A673 (cell line): ENCODE data around the gene GPC6.

Source experiments
- EZH2 ChIP-seq: fragments of 200-600 bp; sonication (generic); IDR thresholded peaks from 2 replicates; pipeline ENCODE4 v1.6.1; 2017; ENCODE audit warnings: borderline replicate concordance, low read depth, mild to moderate bottlenecking, mixed read lengths, antibody characterized with exemption, low read length; ENCODE audit not compliant: poor library complexity, severe bottlenecking
- TF ChIP-seq, protein P1 (sequence below): fragments of 300-800, 200-600 bp; sonication (generic); conservative IDR thresholded peaks from 2 replicates; pipeline ENCODE4 v1.5.1; 2017; ENCODE audit warnings: low read depth, mild to moderate bottlenecking, antibody characterized with exemption, low read length, moderate library complexity, mixed read lengths

DNA sequence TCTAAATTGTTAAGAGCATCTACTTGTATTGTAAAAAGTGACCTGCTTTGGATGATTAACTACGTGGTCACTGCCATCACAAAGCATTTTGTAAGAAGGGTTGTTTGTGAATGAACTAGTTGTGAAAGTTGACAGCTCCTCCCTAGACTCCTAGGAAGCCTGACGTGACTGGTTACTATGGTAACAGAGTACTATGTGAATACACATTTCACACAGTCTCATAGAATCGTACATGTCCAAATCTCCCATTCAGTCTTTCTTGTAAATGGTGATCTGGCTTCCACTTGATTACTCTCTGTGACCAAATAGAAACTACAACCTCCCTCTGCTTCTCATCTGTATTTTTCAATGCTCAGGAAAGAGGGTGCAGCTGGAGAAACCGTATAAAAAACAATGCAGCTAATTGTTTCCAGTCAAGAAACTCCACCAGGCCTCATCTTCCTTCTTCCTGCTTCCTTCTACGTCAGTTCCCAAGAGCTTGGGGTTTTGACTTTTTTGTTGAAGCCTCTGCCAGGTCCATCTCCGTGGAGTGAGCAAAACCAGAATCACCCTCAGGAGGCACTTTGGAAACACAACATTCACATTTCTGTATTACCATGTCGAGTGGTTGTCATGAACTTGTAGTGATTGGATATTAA lies 83.4 kb downstream of the GPC6 start:
- TF ChIP-seq, protein P1, sequence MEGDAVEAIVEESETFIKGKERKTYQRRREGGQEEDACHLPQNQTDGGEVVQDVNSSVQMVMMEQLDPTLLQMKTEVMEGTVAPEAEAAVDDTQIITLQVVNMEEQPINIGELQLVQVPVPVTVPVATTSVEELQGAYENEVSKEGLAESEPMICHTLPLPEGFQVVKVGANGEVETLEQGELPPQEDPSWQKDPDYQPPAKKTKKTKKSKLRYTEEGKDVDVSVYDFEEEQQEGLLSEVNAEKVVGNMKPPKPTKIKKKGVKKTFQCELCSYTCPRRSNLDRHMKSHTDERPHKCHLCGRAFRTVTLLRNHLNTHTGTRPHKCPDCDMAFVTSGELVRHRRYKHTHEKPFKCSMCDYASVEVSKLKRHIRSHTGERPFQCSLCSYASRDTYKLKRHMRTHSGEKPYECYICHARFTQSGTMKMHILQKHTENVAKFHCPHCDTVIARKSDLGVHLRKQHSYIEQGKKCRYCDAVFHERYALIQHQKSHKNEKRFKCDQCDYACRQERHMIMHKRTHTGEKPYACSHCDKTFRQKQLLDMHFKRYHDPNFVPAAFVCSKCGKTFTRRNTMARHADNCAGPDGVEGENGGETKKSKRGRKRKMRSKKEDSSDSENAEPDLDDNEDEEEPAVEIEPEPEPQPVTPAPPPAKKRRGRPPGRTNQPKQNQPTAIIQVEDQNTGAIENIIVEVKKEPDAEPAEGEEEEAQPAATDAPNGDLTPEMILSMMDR, result no peak
- no peak for TF ChIP-seq EZH2
